Effector memory CD4-positive, alpha-beta T cell (primary cell): Measurements from ENCODE around the gene BNIPL.

Experiments
- DNase-seq, 3 donors: peaks; one replicate each; pipeline ENCODE4 v3.0.0-alpha.2; 2020
- H3K27ac ChIP-seq: 2 replicates; pipeline ENCODE4 v1.7.0; 2013; ENCODE audit warnings: mild to moderate bottlenecking, low read length, moderate library complexity; ENCODE audit not compliant: insufficient read depth, poor library complexity, severe bottlenecking
- H3K27me3 ChIP-seq: replicated peaks from 2 replicates; pipeline ENCODE4 v1.7.0; 2013; ENCODE audit warnings: mild to moderate bottlenecking, low read length; ENCODE audit not compliant: insufficient read depth, control insufficient read depth, poor library complexity, severe bottlenecking
- H3K36me3 ChIP-seq: 2 replicates; pipeline ENCODE4 v1.7.0; 2013; ENCODE audit warnings: mild to moderate bottlenecking, low read length, moderate library complexity; ENCODE audit not compliant: control insufficient read depth, insufficient read depth
- H3K4me1 ChIP-seq: 2 replicates; pipeline ENCODE4 v1.7.0; 2013; ENCODE audit warnings: low read length, mild to moderate bottlenecking; ENCODE audit not compliant: control insufficient read depth, insufficient read depth, poor library complexity, severe bottlenecking
- H3K4me3 ChIP-seq: 2 replicates; pipeline ENCODE4 v1.7.0; 2013; ENCODE audit warnings: low read length, low read depth, mild to moderate bottlenecking; ENCODE audit not compliant: insufficient read depth, poor library complexity, severe bottlenecking
- H3K9me3 ChIP-seq: 2 replicates; pipeline ENCODE4 v1.7.0; 2013; ENCODE audit warnings: mild to moderate bottlenecking, low read length, moderate library complexity; ENCODE audit not compliant: control insufficient read depth

The BNIPL gene

GRCh38 chr1:151065089-151065645, 28.8 kb downstream of the BNIPL start:
- DNase-seq = no peak
- Histone ChIP-seq H3K27me3 (no peaks in the 10 kb centered on the region), H3K4me1 (peaks cover 4% of the 10 kb centered on the region), H3K36me3 (no peaks in the 10 kb centered on the region), H3K9me3 (no peaks in the 10 kb centered on the region), H3K4me3 (no peak overlapping the region), H3K27ac (no peak overlapping the region)

GRCh38 chr1:151067185-151067584, 30.8 kb downstream of the BNIPL start:
- Histone ChIP-seq H3K27me3 (no peaks in the 10 kb centered on the region), H3K4me1 (peaks cover 5% of the 10 kb centered on the region), H3K27ac (no peak overlapping the region), H3K9me3 (no peaks in the 10 kb centered on the region), H3K36me3 (peaks cover 2% of the 10 kb centered on the region), H3K4me3 (no peak overlapping the region)
- DNase-seq = no peak

- Histone ChIP-seq H3K36me3 (peaks cover 2% of the 10 kb centered on the region), H3K4me1 (peaks cover 5% of the 10 kb centered on the region), H3K27ac (no peak overlapping the region), H3K27me3 (no peaks in the 10 kb centered on the region), H3K4me3 (no peak overlapping the region), H3K9me3 (no peaks in the 10 kb centered on the region)
- DNase-seq = no peak
These were observed 32.7 kb downstream of the BNIPL start for GRCh38 chr1:151069103-151069486.

- peak; percentile 72 to 81 (median 76) for DNase-seq
- peak within 1 kb of the TSS; percentile 97 for H3K27ac ChIP-seq
- peaks cover 5% of the 10 kb centered on the region for H3K4me1 ChIP-seq
- H3K4me3 ChIP-seq = peak within 1 kb of the TSS; percentile 90
- H3K27me3 ChIP-seq = no peaks in the 10 kb centered on the region
- peaks cover 2% of the 10 kb centered on the region for H3K36me3 ChIP-seq
- no peaks in the 10 kb centered on the region for H3K9me3 ChIP-seq
These were observed 34.3 kb downstream of the BNIPL start, which contains the start of gene GABPB2 for GRCh38 chr1:151070474-151071276. GABPB2 (plus strand) TSS chr1:151070761; CDS start chr1:151088190, 17,429 bp downstream.

GRCh38 chr1:151072224-151072623, 35.8 kb downstream of the BNIPL start:
- Histone ChIP-seq H3K27ac (no peak overlapping the region), H3K4me1 (peaks cover 5% of the 10 kb centered on the region), H3K9me3 (no peaks in the 10 kb centered on the region), H3K4me3 (no peak overlapping the region), H3K27me3 (no peaks in the 10 kb centered on the region), H3K36me3 (peaks cover 2% of the 10 kb centered on the region)
- no peak for DNase-seq

GRCh38 chr1:151085953-151086559, 49.7 kb downstream of the BNIPL start:
- no peaks in the 10 kb centered on the region for H3K36me3 ChIP-seq
- H3K9me3 ChIP-seq = no peaks in the 10 kb centered on the region
- no peak for DNase-seq
- H3K27me3 ChIP-seq = no peaks in the 10 kb centered on the region
- H3K27ac ChIP-seq = no peak overlapping the region
- H3K4me1 ChIP-seq = no peaks in the 10 kb centered on the region
- H3K4me3 ChIP-seq = no peak overlapping the region
